Measurements from ENCODE around the gene NOTUM. TPM values are rescaled to one million over a fixed set of nuclear protein-coding genes. Genes with fewer than 3 reads are reported as not detected.

Gene NOTUM
- total RNA-seq, 1 experiment from 2014 or later, result not detected

DNA sequence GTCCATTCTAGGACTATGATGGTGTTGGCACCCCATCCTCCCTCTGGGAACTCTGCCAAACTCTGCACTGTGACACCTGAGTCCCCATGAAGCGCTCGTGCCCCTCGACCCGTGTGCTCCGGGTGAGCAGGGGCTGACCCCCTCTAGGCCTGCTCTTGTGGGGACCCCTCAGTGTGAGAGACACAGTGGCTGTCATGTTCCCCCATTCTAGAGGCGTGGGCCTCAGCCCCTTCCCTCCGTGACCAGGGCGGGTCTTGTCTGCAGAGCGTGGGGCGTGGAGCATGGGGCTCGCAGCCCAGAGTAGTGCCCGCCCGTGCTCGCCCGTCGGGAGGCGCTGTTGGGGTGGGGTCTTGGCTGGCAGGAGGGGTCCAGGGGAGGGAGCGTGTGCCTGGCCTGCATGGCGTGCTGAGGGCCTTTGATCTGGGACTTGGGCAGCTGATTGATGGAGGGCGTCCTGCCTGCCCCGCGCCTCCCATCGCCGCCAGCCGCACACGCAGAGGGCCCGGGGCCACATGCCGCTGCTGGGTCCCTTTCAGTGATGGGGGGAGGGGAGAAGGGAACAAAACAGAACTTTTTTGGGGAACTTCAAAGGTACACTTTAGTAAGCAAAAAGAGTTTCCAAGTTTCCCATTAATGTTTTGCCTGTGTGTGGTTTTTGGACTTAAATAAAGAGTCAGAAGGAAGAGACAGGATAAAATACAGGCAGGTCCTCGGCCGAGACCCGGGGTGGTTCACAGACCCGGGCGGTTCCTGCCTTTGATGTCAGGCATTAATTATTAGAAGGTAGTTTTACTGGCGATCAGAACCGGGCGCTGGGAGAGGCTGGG lies 39.2 kb upstream of the NOTUM start:
- no peak overlapping the region for H3K4me3 ChIP-seq (ENCODE audit: low read length)
- DNase-seq, result no peak
- no peak overlapping the region for H2AFZ ChIP-seq (ENCODE audit: low read length)
- ChIA-PET POLR2A (ENCODE audit: unreplicated experiment) (no interaction called here), CTCF (no interaction called here)
- no peak overlapping the region for H3K4me2 ChIP-seq (ENCODE audit: low read length)
- no peaks in the 10 kb centered on the region for H3K9me3 ChIP-seq (ENCODE audit: low read length)
- TF ChIP-seq EZH2phosphoT487 (IDR thresholded peaks at IDR 0.05; ENCODE audit: borderline replicate concordance, low read length) (no peak), CTCF (conservative IDR thresholded peaks at IDR 0.05; ENCODE audit: low read depth, low read length) (no peak), EZH2 (IDR thresholded peaks at IDR 0.05; ENCODE audit: low read length, unreplicated experiment) (no peak)
- BruUV-seq (replicated peaks), result no TSS peak
- intact Hi-C loops (cut with micrococcal nuclease), result no loop called here
- ATAC-seq, result no peak
- no peaks in the 10 kb centered on the region for H3F3A ChIP-seq (ENCODE audit: low read length, unreplicated experiment)
- no peaks in the 10 kb centered on the region for H3K36me3 ChIP-seq (ENCODE audit: low read depth, low read length)
- no peaks in the 10 kb centered on the region for H4K20me1 ChIP-seq (ENCODE audit: low read length)
- peaks cover 21% of the 10 kb centered on the region for H3K4me1 ChIP-seq (ENCODE audit: insufficient read depth, low read length)
- H3K9me2 ChIP-seq (replicated peaks; ENCODE audit: low read length), result no peaks in the 10 kb centered on the region
- no peak overlapping the region for H3K9ac ChIP-seq (ENCODE audit: low read length)
- H3K79me2 ChIP-seq (ENCODE audit: low read length), result no peaks in the 10 kb centered on the region
- no peak overlapping the region for H3K27ac ChIP-seq (ENCODE audit: low read length)
- no peaks in the 10 kb centered on the region for H3K27me3 ChIP-seq (ENCODE audit: low read length)

DNA sequence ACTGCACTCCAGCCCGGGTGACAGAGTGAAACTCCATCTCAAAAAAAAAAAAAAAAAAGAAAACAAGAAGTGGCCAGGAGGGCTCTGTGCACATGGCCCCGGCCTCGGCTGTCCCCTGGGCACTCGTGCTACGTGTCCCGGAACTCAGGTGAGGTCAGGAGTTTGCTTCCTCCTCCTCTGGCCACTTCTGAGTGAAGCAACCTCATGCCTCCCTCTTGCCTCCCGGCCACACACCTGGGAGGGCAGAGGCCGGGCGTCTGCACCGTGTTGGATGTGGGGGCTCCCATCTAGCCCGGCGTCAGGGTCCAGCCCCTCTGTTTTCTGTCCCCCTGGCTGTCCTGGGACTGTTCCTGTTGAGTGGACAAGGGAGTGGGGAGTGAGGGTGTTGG lies 38.6 kb upstream of the NOTUM start:
- H3F3A ChIP-seq (ENCODE audit: low read length, unreplicated experiment), result no peaks in the 10 kb centered on the region
- TF ChIP-seq EZH2 (IDR thresholded peaks at IDR 0.05; ENCODE audit: low read length, unreplicated experiment) (no peak), CTCF (conservative IDR thresholded peaks at IDR 0.05; ENCODE audit: low read depth, low read length) (no peak), EZH2phosphoT487 (IDR thresholded peaks at IDR 0.05; ENCODE audit: borderline replicate concordance, low read length) (no peak)
- ChIA-PET POLR2A (ENCODE audit: unreplicated experiment) (no interaction called here), CTCF (no interaction called here)
- no peaks in the 10 kb centered on the region for H4K20me1 ChIP-seq (ENCODE audit: low read length)
- no peak for ATAC-seq
- H3K4me2 ChIP-seq (ENCODE audit: low read length), result no peak overlapping the region
- intact Hi-C loops (cut with micrococcal nuclease), result no loop called here
- no peaks in the 10 kb centered on the region for H3K79me2 ChIP-seq (ENCODE audit: low read length)
- no peak overlapping the region for H3K4me3 ChIP-seq (ENCODE audit: low read length)
- no peaks in the 10 kb centered on the region for H3K9me2 ChIP-seq (replicated peaks; ENCODE audit: low read length)
- DNase-seq, result no peak
- no TSS peak for BruUV-seq (replicated peaks)
- H3K27ac ChIP-seq (ENCODE audit: low read length), result no peak overlapping the region
- H3K9ac ChIP-seq (ENCODE audit: low read length), result no peak overlapping the region
- H2AFZ ChIP-seq (ENCODE audit: low read length), result no peak overlapping the region
- H3K27me3 ChIP-seq (ENCODE audit: low read length), result no peaks in the 10 kb centered on the region
- peaks cover 19% of the 10 kb centered on the region for H3K4me1 ChIP-seq (ENCODE audit: insufficient read depth, low read length)
- no peaks in the 10 kb centered on the region for H3K36me3 ChIP-seq (ENCODE audit: low read depth, low read length)
- H3K9me3 ChIP-seq (ENCODE audit: low read length), result no peaks in the 10 kb centered on the region

- no peak for ATAC-seq
Measured at GRCh38 chr17:81998691-81999438, 37.9 kb upstream of the NOTUM start.

More at GRCh38 chr17:81998691-81999438, 37.9 kb upstream of the NOTUM start:
- no peak for DNase-seq
- H2AFZ ChIP-seq (ENCODE audit: low read length), result no peak overlapping the region
- H3K79me2 ChIP-seq (ENCODE audit: low read length), result no peaks in the 10 kb centered on the region
- no peak overlapping the region for H3K4me3 ChIP-seq (ENCODE audit: low read length)
- TF ChIP-seq EZH2 (IDR thresholded peaks at IDR 0.05; ENCODE audit: low read length, unreplicated experiment) (no peak), EZH2phosphoT487 (IDR thresholded peaks at IDR 0.05; ENCODE audit: borderline replicate concordance, low read length) (no peak), CTCF (conservative IDR thresholded peaks at IDR 0.05; ENCODE audit: low read depth, low read length) (no peak)
- no peak overlapping the region for H3K9ac ChIP-seq (ENCODE audit: low read length)
- ChIA-PET CTCF (no interaction called here), POLR2A (ENCODE audit: unreplicated experiment) (no interaction called here)
- no peak overlapping the region for H3K27ac ChIP-seq (ENCODE audit: low read length)
- H3K9me3 ChIP-seq (ENCODE audit: low read length), result no peaks in the 10 kb centered on the region
- intact Hi-C loops (cut with micrococcal nuclease), result no loop called here
- H3K36me3 ChIP-seq (ENCODE audit: low read depth, low read length), result no peaks in the 10 kb centered on the region
- H3K4me2 ChIP-seq (ENCODE audit: low read length), result no peak overlapping the region
- H3K4me1 ChIP-seq (ENCODE audit: insufficient read depth, low read length), result peaks cover 12% of the 10 kb centered on the region
- no TSS peak for BruUV-seq (replicated peaks)
- no peaks in the 10 kb centered on the region for H3F3A ChIP-seq (ENCODE audit: low read length, unreplicated experiment)
- H4K20me1 ChIP-seq (ENCODE audit: low read length), result no peaks in the 10 kb centered on the region
- no peaks in the 10 kb centered on the region for H3K9me2 ChIP-seq (replicated peaks; ENCODE audit: low read length)
- H3K27me3 ChIP-seq (ENCODE audit: low read length), result no peaks in the 10 kb centered on the region
